RKO (cell line): ENCODE results near the gene SYNGR2.

Experiments
- DNase-seq: peaks from one replicate; pipeline ENCODE4 v3.0.0-alpha.2; 2016; ENCODE audit warnings: low spot score

The SYNGR2 gene, protein sequence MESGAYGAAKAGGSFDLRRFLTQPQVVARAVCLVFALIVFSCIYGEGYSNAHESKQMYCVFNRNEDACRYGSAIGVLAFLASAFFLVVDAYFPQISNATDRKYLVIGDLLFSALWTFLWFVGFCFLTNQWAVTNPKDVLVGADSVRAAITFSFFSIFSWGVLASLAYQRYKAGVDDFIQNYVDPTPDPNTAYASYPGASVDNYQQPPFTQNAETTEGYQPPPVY

DNA sequence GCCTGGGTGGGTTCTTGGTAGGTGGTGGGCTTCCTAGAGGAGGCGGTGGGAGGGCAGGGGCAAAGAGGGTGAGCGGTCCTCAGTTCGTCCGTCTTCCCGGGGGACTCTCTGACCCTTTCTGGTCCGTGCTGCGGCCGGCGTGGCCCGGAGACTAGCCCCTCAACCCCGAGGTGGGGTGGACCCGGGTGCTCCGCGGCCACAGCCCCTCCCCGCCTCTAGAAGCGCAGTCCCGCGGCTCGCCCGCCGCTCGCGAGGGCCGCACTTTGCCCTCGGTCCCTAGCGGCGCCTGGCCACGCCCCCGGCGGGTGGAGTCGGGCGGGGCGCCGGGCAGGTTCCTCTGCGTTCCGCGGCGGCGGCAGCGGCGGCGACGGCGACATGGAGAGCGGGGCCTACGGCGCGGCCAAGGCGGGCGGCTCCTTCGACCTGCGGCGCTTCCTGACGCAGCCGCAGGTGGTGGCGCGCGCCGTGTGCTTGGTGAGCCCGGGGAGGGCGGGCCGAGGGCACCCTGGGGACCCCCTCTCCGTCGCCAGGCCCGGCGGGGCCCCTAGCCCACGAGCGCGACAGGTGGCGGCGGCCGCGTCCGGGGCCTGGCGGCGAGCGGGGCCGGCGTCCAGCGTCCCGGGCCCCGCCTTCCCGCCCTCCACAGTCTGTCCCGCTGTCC lies at the start of gene SYNGR2:
TSS of gene SYNGR2 (plus strand) at position 340 of the 661 bp plus-strand sequence. CDS start at position 376, 36 bp downstream.
- peak; percentile 81 for DNase-seq

DNA sequence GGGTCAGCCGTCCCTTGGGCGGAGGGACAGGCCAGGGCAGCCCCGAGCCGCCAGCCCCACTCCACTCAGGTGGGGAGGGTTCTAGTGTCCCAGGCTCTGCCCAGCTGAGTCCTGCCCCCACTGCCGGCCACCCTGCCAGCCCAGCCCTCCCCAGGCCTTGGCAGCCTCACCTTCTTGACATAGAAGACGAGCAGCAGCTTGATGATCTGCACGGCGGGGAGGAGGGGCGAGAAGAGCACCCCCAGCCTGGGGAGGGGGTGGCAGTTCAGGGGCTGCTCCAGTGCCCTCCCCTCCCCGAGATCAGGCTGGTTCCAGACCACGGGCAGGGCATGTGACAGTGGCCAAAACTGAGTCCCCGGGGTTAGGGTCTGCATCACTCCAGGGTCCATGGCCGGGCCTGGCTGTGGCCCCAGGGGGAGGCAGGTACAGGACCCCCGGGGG lies 49.6 kb upstream of the SYNGR2 start:
- DNase-seq, result no peak

DNA sequence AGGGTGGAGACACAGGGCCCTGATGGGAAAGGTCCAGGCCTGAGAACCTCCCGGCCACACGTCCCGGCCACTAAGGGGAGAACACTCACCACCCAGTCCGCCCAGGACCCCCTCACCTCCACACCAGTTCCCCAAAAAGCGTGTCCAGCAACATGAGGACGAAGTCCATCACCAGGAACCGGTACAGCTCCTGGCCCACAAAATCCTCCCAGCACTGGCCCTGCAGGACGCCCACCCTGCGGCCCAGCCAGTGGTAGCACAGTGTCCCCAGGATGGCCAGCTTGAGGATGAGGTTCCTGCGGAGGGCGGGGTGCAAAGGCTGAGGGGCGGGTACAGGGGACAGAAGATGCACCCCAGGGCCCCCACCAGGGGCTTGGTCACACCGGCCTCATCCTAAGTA lies 47.8 kb upstream of the SYNGR2 start:
- no peak for DNase-seq

DNA sequence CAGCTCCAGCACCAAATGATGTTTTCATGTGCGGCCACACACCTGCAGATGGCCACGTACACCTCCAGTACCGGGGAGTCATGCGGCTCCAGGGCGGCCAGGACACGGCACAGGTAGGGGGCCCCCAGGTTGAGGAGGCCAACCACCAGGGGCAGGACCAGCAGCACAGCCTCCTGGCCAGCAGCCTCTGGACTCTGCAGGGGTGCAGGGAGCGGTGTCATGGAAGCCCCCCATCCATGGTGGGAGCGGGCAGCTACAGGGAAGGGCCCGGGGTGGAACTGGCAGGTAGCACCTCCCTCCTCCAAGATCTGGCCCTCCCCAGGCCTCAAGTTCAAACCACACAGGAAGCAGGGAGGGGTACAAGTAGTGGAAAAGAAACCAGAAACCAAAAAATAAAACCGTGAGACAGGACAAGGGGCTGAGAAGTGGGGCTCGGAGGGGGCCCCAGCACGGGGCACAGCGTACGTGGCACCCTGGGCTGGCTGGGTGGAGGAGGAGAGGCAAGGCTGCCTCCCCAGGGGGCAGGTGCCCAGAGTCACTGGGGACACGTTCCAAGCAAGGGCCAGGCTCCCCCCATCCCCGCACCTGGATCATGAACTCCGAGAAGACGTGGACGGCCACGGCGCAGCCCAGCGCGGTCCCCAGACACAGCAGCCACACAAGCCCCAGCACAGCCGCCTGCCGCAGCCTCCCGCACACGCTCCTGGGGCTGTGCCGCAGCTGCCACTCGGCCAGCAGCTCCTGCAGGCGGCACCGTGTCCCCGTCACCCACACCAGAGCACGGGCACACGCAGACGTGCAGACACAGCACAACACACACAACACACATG lies 47.2 kb upstream of the SYNGR2 start:
- no peak for DNase-seq

DNA sequence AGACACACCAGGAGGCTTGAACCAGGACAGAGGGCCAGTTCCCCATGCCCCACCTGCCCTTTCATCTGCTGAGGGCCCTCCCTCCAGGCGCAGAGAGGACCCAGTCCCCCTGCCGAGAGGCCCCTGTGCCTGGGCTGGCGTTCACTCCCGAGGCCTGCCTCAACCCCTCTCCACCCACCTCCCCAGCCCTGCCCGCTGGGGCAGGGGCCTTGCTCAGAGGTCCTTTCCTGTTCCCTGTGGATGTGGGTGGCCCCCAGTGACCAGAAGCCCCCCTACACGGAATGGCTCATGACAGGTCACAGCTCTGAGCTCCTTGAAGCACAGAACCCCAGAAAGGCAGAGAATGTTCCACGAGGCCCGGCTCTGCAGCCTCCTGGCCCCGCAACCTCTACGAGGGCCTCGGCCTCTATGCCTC lies 46.6 kb upstream of the SYNGR2 start:
- DNase-seq, result no peak

DNA sequence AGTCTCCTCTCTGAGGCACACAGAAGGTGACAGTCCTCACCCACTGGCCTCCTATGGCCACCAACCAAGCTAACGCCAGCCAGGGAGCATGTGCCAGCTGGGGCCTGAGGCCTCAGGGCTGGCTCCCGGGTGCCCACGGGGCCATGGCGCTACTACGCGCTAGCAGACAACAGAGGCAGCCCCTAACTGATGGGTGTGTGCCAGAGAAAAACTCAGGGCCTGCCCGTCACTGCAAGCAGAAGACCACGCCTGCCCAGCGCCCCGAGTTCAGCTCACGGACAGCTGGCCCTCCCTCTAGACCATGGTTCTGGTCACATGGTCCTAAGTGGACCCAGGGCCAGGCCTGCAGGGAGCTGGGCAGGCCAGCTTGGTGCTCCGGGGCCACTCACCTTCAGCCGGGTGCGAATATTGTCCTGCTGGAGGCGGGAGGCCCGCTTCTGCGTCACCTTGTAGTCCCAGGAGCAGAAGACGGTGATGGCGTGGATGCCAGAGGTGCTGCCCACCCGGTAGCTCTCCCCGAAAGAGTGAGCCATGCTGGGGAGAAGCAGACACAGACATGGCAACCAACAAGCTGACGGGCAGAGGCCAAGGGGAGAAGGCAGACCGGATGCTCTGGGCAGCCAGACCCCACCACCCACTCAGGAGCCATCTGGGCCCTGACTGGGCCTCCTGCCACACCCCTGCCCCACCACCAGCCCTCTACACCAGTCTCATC lies 46.0 kb upstream of the SYNGR2 start:
- no peak for DNase-seq

DNA sequence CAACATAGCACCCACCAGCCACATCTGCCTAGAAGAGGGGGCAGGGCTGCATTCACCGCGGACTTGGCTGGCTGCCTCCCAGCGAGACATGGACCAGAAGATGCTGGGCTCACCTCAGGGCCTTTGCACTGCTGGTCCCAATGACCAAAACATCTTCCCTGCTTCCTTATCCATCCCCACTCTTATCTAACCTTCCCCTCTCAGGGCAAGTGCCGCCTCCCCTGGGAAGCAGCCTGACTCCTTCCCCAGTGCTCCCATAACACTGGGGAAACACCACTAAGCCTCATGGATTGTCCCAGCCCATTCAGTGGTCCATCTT lies 45.5 kb upstream of the SYNGR2 start:
- DNase-seq, result no peak

DNA sequence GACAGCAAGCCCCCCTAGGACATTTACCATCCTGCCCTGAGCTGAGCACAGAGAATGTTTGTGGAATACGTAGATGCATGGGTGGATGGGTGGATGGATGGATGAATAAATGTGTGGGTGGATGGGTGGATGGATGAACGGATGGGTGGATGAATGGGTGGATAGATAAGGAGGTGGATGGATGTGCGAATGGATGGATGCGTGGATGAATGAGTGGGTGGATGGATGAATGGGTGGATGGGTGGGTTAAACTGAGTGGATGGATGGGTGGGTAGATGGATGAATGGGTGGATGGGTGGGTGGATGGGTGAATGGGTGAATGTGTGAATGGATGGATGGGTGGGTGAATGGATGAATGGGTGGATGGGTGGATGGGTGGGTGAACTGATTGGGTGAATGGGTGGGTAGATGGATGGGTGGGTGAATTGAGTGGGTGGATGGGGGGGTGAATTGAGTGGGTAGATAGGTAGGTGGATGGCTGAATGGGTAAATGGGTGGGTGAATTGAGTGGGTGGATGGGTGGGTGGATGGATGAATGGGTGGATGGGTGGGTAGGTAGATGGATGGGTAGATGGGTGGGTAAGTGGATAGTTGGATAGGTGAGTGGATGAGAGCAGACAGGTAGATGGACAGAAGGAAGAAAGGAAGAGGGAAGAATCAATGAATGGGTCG lies 45.0 kb upstream of the SYNGR2 start:
- no peak for DNase-seq

DNA sequence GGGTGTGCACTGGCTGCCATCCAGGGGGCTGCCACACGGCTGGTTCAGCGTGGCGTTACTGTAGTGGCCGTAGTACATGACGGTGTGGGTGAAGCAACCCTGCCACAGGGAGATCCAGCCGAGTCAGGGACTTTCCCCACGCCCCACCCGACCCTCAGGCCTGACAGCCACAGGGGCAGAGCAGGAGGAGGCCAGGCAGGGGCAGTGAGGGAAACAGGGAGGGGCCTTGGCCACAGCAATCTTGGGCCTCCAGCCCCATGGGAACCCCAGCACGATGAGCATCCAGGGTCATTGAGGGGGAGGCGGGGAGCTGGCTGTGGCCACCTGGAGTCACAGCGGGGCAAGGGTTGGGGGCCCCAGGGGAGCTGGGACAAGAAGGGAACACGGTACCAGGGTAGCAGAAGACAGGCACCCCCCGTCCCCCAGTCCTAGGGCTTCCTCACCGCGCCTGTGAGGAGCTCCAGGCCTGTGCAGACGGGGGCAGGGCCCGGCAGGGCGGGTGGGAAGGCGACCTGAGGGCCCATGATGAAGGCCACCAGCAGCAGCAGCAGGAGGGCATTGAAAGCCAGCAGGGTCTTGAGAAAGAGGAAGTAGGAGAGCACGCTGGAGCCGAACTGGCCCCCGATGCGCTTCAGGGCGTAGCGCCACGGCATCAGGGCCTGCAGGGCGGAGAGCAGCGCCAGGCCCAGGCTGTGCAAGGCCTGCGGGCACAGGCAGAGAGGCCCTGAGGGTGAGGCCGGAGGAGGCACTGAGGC lies 44.1 kb upstream of the SYNGR2 start:
- DNase-seq, result no peak

DNA sequence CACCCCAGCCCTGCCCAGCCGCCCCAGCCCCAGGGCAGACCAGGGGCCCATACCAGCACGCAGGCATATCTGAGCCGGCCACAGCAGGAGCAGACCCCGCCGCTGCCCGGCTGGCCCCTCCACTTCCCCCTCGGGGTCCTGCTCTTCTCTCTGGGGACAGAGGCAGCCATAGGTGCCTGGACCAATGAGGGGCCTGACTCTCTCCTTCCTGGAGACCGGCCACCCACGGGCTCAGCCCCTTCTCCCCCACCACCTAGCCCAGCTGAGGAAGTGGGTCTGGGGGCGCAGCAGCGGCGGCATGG lies 43.6 kb upstream of the SYNGR2 start:
- no peak for DNase-seq

DNA sequence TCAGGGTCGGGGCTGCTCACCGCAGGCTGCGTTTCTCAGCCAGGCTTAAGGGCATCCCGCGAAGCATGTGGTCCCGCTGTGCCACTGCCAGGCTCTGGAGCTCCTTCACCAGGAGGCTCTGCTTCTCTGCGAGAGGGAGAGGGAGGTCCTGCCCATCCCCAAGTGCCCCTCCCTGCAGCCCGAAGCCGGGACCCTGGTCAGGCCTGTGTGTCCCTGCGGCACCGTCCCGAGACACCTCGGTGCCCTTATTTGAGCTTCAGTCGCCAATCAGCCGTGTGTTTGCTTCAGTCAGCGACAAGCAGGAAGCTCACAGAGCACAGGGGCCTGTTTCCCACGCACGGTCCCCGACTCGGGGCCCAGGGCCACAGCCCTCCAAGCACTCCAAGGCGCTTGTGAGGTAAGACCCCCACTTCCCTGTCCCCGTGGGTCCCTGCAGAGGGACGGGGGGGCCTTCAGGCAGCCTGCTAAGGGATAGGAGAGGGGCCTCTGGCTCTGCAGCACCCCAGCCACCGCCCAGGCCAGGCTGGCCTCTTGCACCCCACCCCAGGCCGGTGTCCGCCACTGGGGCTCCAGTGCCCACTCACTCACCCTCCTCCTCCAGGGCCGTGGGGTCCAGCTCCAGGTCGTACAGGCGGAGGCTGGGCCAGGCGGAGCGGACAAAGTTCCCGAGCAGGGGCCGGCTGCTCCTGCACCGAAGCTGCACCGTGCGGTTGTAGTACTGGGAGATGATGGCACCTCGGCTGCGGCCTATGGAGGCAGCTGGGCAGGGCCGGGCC lies 43.1 kb upstream of the SYNGR2 start:
- no peak for DNase-seq

DNA sequence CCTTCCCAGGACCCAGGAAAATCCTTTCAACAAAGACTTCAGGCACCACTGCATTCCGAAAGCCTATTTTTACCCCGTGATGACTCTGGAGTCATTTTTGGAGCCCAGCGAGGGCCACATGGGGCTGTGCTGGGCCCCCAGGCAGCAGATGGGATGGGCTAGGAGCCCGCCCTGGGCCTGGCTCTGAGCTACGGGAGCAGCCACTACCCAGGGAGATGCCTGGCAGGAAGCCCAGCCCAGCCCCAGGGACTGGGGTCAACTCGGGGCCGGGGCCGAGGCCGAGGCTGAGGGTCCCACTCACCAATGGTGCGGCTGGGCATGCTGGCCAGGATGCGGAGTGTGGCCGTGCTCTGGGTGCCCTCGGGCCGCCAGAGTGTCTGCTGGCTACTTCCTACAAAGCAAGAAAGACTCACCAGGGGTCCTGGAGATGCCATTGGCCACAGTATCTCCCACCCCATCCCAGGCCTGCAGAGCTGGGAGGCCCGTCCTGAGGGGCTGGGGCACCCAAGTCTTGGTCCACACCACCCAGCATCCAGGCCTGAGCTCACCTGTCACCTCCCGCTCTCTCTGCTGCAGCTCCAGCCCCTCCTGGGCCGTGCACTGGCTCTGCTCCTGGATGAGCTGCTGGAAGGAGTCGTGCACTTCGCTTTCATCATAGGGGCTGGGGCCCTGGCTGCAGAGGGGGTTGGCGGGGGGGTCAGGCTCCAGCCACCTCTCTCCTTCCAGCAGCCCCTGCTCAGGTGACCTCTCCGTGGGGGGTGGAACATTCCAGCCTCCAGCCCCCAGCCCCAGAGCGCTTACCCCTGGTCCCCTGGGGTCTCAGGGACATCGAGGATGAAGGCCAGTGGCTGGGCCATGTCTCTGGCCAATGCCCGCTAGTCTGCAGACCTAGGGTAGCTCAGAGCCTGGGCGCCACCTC lies 42.1 kb upstream of the SYNGR2 start:
- DNase-seq, result no peak

DNA sequence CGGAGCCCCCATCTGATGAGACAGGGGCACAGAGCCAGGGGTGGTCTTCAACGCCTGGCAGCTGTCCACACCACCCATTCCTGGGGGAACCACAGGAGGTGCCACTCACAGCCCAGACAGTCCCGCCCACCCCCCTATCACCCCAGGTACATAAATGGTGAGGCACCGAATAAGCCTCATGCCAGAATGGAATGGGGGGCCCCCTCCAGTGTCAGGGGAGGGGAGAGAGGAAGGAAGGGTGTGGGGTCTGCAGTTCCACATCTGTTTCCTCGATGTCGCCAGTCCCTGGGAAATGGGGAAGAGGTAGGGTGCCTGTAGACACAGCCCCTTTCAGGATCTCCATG lies 41.5 kb upstream of the SYNGR2 start:
- no peak for DNase-seq

DNA sequence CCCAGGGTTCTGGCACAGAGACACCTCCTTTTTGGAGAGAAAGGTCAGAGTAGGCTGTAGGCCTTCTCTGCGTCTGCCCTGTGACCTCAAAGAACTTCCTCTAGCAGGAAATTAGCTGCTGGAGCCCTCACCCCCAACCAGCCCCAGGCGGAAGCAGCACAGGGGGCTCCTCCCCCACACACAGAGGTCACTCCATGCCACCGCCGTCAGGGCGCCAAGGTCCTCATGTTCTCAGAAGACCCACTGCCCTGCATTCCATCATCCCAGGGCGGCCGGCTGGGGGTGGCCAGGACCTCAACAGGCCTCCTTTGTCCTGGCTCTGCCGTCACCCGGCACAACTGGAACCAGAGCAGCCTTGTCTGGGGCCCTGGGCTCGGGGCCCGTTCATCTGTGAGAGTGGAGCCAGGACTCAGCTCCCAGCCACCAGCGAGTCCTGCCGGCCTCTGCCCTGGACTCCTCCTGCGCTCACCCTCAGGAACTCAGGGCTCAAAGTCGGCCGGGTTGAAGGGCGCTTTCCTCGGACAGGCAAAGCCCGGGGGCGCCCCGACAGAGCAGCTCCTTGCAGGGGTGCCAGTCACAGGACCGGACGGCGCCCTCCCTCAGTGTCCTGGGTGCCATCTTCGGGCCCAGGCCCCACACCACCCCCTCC lies 41.0 kb upstream of the SYNGR2 start:
- peak; percentile 76 for DNase-seq

DNA sequence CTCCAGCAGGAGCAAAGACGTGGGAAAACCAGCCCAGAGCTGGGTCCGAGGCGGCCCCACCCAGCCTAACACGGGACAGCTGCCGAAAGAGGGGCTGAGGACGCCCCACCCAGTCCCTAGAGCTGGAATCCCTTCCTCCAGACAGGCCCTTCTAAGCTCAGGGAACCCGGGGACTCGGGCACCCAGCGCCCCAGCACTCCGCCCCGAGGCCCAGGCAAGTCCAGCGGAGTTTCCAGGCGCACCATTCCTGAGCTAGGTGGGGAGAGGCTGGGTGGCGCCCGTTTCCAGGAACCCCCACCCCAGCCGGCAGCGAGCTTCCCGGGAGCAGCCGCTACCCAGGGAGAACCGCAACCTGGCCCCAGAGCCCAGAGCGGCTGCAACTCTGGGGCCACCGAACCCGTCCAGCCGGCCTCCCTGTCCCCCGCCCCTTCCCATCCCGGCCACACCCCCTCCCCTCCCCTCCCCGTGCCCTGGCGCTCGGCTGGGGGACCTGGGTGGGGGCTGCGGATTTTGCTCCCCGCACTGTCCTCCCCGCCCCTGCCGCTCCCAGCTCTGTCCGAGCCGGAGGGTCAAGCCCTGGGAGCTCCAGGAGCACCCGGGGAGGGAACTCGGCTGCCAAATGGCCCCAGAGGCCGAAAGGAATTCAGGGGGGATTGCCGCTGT lies 40.4 kb upstream of the SYNGR2 start:
- peak; percentile 38 for DNase-seq

DNA sequence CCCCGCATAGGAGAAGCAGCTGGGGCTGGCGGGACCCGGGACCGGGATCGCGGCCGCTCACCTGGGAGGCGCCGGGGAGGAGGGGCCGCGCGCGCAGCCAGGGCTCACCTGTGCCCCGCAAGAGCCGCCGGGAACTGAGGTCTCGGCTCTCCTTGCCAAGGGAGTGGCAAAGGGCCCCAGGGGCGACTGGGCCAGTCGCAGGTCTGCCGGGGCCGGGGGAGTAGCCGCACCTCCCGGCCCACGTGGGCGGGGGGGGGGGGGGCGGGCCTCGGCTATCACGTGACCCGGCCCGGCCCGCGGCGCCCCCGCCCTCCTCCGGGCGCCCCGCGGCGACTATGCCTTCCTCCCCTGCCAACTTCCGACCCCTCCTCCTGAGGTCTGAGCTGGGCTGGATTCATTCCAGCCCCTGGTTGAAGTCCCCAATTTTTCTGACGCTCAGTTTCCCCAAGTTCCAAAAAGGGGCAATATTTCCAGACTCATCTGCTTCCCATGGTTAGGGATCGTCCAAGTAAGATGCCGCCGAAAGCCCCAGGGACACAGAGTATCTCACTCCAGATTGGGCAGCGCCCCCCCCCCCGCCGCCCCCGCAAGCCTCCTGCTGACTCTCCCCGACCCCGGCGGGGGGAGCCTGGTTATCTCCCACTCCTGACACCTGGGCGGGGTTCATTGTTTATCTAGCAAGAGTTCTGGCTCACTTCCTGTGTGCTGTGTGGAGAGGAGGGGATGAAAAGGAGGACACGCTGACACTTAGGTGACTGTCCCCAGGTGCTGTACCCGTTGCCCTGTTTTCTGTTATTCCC lies 39.6 kb upstream of the SYNGR2 start, which contains the start of gene TMC6:
TSS of gene TMC6 (minus strand) at position 205 of the 800 bp plus-strand sequence. CDS start 1,923 bp downstream, outside the sequence.
- peak; percentile 65 for DNase-seq

DNA sequence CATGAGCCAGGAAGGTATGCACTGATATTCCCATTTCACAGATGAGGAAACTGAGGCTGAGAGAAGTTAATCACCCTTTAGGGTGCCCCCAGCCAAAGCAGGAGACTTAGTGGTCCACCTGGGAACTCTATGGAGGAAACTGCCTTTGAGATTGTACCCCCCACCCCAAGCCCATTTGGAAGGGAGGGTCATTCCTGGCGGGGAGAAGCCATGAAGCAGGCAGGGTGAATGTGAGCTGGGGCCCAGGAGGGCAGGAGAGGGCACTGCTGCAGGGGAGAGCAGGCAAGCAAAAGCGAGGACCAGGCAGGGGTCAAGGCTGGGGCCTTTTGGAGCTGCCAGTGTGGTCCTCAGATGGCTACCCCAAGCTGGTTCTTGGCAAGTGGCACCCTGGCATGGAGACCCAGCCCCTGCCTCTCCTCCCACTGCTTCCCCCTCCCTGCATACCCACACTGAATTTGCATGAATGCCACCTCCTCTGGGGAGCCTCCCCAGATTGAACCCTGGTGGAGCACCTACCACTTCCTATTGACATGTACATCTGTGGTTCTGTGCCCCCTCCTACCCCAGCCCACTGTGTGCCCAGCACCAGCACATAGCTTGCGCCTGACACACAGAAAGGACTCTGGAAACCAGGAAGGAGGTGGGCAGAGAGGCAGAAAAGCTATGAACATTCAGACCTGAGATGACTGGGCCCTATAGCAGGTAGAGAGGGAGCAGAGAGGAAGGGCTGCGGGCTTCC lies 38.9 kb upstream of the SYNGR2 start:
- no peak for DNase-seq
